SK-N-SH (cell line): ENCODE data around the gene ZFYVE27. TPM values are rescaled to one million over a fixed set of nuclear protein-coding genes. Genes with fewer than 3 reads are reported as not detected.

Source experiments
- CTCF ChIA-PET: fragments of 300-600, 350-600 bp; formaldehyde crosslinking; extraction: SDS; loops from one replicate; lab custom pipeline; 2021; lab: Yijun Ruan, JAX
- POLR2A ChIA-PET: fragments of 350-600 bp; sonication (Branson Sonifier 250); formaldehyde crosslinking; extraction: SDS; loops from one replicate; lab custom pipeline; 2020; ENCODE audit warnings: antibody characterized with exemption, inconsistent platforms; lab: Yijun Ruan, JAX
- DNase-seq: peaks from one replicate; pipeline ENCODE4 v3.0.0; 2012
- H2AFZ ChIP-seq: fragments of 200-600 bp; sonication (generic); 2 replicates; pipeline ENCODE4 v1.8.1; 2016; ENCODE audit warnings: antibody characterized with exemption, mild to moderate bottlenecking, low read depth
- H3F3A ChIP-seq: fragments of 200-600 bp; sonication (generic); replicated peaks from 2 replicates; pipeline ENCODE3; 2016; ENCODE audit warnings: antibody characterized with exemption, mild to moderate bottlenecking; ENCODE audit not compliant: insufficient read depth
- H3K27ac ChIP-seq, 2 experiments: fragments of 200-500 bp in 1 of 2; fragments of 200-600 bp in 1 of 2; sonication (Bioruptor generic) in 1 of 2; sonication (generic), shearing (Covaris generic) in 1 of 2; 2 replicates each; pipeline versions ENCODE4 v1.5.1 to v1.6.1; 2014 to 2016; ENCODE audit warnings: low read depth in 2 of 2, inconsistent platforms in 1 of 2, low read length in 1 of 2, mild to moderate bottlenecking in 1 of 2, mixed read lengths in 1 of 2
- H3K27me3 ChIP-seq: fragments of 200-600 bp; sonication (generic), shearing (Covaris generic); 2 replicates; pipeline ENCODE4 v1.6.1; 2016; ENCODE audit warnings: mixed run types; ENCODE audit not compliant: insufficient read depth
- H3K36me3 ChIP-seq, 2 experiments: fragments of 200-500 bp in 1 of 2; fragments of 200-600 bp in 1 of 2; sonication (Bioruptor generic) in 1 of 2; sonication (generic) in 1 of 2; replicated peaks in 1 of 2; 2 replicates each; pipeline versions ENCODE3 to v1.5.1; 2014 to 2016; ENCODE audit warnings: low read length in 1 of 2, mild to moderate bottlenecking in 1 of 2; ENCODE audit not compliant: insufficient read depth in 2 of 2, control insufficient read depth in 1 of 2
- H3K4me1 ChIP-seq, 2 experiments: fragments of 200-500 bp in 1 of 2; fragments of 200-600 bp in 1 of 2; sonication (Bioruptor generic) in 1 of 2; sonication (generic), shearing (Covaris generic) in 1 of 2; 2 replicates each; pipeline versions ENCODE4 v1.5.1 to v1.6.1; 2014 to 2016; ENCODE audit warnings: low read depth in 1 of 2, low read length in 1 of 2, mixed run types in 1 of 2; ENCODE audit not compliant: insufficient read depth in 2 of 2, control insufficient read depth in 1 of 2
- H3K4me2 ChIP-seq: fragments of 200-600 bp; sonication (generic), shearing (Covaris generic); 2 replicates; pipeline ENCODE4 v1.6.1; 2017; ENCODE audit warnings: mixed run types
- H3K4me3 ChIP-seq, 2 experiments: fragments of 200-500 bp in 1 of 2; fragments of 200-600 bp in 1 of 2; sonication (Bioruptor generic) in 1 of 2; sonication (generic), shearing (Covaris generic) in 1 of 2; 2 replicates each; pipeline versions ENCODE4 v1.5.1 to v1.8.1; 2014 to 2016; ENCODE audit warnings: low read depth in 2 of 2, inconsistent platforms in 1 of 2, low read length in 1 of 2, mild to moderate bottlenecking in 1 of 2, mixed read lengths in 1 of 2, moderate library complexity in 1 of 2
- H3K79me2 ChIP-seq: fragments of 200-600 bp; sonication (generic); 2 replicates; pipeline ENCODE4 v1.8.1; 2017; ENCODE audit warnings: mild to moderate bottlenecking; ENCODE audit not compliant: insufficient read depth
- H3K9ac ChIP-seq: fragments of 200-600 bp; sonication (generic); 2 replicates; pipeline ENCODE4 v1.6.1; 2017; ENCODE audit warnings: mixed run types
- H3K9me2 ChIP-seq: fragments of 200-600 bp; sonication (generic); 2 replicates; pipeline ENCODE4 v1.6.1; 2017; ENCODE audit warnings: mixed run types
- H3K9me3 ChIP-seq: fragments of 200-600 bp; sonication (generic); 2 replicates; pipeline ENCODE4 v1.6.1; 2017; ENCODE audit warnings: mixed run types, mild to moderate bottlenecking, moderate library complexity
- H4K20me1 ChIP-seq: fragments of 200-600 bp; sonication (generic); 2 replicates; pipeline ENCODE4 v1.6.1; 2017; ENCODE audit warnings: mild to moderate bottlenecking, mixed run types; ENCODE audit not compliant: insufficient read depth
- ELF1 ChIP-seq: IDR thresholded peaks from 2 replicates; pipeline ENCODE4 v1.4.0; 2012
- EP300 ChIP-seq, 2 experiments: IDR thresholded peaks; 2 replicates each; pipeline versions ENCODE4 v1.4.0 to v1.6.1; 2012; ENCODE audit warnings: borderline replicate concordance in 1 of 2, low read depth in 1 of 2, low read length in 1 of 2
- EZH2phosphoT487 ChIP-seq: fragments of 200-600 bp; sonication (generic); IDR thresholded peaks from 2 replicates; pipeline ENCODE4 v1.6.1; 2017; ENCODE audit warnings: low read depth, mixed run types, mild to moderate bottlenecking, antibody characterized with exemption, moderate library complexity, borderline replicate concordance
- GATA2 ChIP-seq: sonication (generic); formaldehyde crosslinking; IDR thresholded peaks from 2 replicates; pipeline ENCODE4 v1.5.0; 2020; ENCODE audit warnings: mild to moderate bottlenecking, missing genetic modification reagents
- NFIC ChIP-seq: IDR thresholded peaks from 2 replicates; pipeline ENCODE4 v1.4.0; 2012; ENCODE audit warnings: borderline replicate concordance
- POLR2AphosphoS5 ChIP-seq: IDR thresholded peaks from 2 replicates; pipeline ENCODE4 v1.6.1; 2012; ENCODE audit warnings: low read depth, low read length
- RFX5 ChIP-seq: IDR thresholded peaks from 2 replicates; pipeline ENCODE4 v1.6.1; 2012; ENCODE audit warnings: mild to moderate bottlenecking, improper control_type of control experiment, low read length
- RXRA ChIP-seq: IDR thresholded peaks from 2 replicates; pipeline ENCODE4 v1.4.0; 2012; ENCODE audit warnings: low read depth, mild to moderate bottlenecking, borderline replicate concordance
- SIN3A ChIP-seq: IDR thresholded peaks from 2 replicates; pipeline ENCODE4 v1.6.1; 2012; ENCODE audit warnings: low read depth, mild to moderate bottlenecking, low read length, moderate library complexity, borderline replicate concordance
- TAF1 ChIP-seq: IDR thresholded peaks from 2 replicates; pipeline ENCODE4 v1.6.1; 2012; ENCODE audit warnings: low read depth, mild to moderate bottlenecking, low read length, moderate library complexity, borderline replicate concordance
- YY1 ChIP-seq: IDR thresholded peaks from 2 replicates; pipeline ENCODE4 v1.4.0; 2012; ENCODE audit warnings: low read depth, mild to moderate bottlenecking
- WGBS: methylation state at CpG from one replicate; pipeline ENCODE4 v1.1.6; 2017; ENCODE audit warnings: low lambda C conversion rate; 5-methylcytosine and 5-hydroxymethylcytosine counted together
- polyA plus RNA-seq, 3 experiments: library from polyadenylated mRNA; depleted of rRNA; stranded (reverse); fragments of >200 nt; gene quantifications; 2 replicates each; pipeline ENCODE4 v1.2.3, GENCODE V29; 2012
- TF ChIP-seq, protein P1 (sequence below): fragments of 150-350 bp; IDR thresholded peaks from 2 replicates; pipeline ENCODE4 v1.6.1; 2016; ENCODE audit warnings: mild to moderate bottlenecking, low read depth, low read length

The ZFYVE27 gene
- polyA plus RNA-seq, 1 of the 3 experiments (the other 2 are of a cell fraction), result 30.5 TPM

GRCh38 chr10:97711640-97712572 is 25.0 kb upstream of the ZFYVE27 start:
- H3K27ac ChIP-seq, result no peak overlapping the region
- POLR2A ChIA-PET, result interaction anchor here (0.6 kb wide), 1 partner anchor 25 kb away, joined by 3 read pairs; the partner anchor contains the start of gene AVPI1
- TF ChIP-seq, protein P1, sequence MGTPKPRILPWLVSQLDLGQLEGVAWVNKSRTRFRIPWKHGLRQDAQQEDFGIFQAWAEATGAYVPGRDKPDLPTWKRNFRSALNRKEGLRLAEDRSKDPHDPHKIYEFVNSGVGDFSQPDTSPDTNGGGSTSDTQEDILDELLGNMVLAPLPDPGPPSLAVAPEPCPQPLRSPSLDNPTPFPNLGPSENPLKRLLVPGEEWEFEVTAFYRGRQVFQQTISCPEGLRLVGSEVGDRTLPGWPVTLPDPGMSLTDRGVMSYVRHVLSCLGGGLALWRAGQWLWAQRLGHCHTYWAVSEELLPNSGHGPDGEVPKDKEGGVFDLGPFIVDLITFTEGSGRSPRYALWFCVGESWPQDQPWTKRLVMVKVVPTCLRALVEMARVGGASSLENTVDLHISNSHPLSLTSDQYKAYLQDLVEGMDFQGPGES, result no peak
- TF ChIP-seq RFX5, result no peak
- TF ChIP-seq TAF1, result no peak
- TF ChIP-seq EP300 (IDR thresholded peaks at IDR 0.05; ENCODE audit: borderline replicate concordance in 1 of 2, low read depth in 1 of 2, low read length in 1 of 2), result no peak
- H3K9me2 ChIP-seq, result no peaks in the 10 kb centered on the region
- H3K36me3 ChIP-seq, result peaks cover 6 to 9% of the 10 kb centered on the region in 2 experiments
- H3K9ac ChIP-seq, result no peak overlapping the region
- H3K27me3 ChIP-seq, result no peaks in the 10 kb centered on the region
- no peak overlapping the region for H2AFZ ChIP-seq
- H3F3A ChIP-seq, result peaks cover under 1% of the 10 kb centered on the region
- peaks cover 26% of the 10 kb centered on the region for H3K79me2 ChIP-seq
- no peaks in the 10 kb centered on the region for H3K9me3 ChIP-seq
- 92% methylated on average over 9 of the region's 9 CpGs for WGBS
- DNase-seq, result no peak
- peaks cover 20% of the 10 kb centered on the region for H4K20me1 ChIP-seq
- H3K4me2 ChIP-seq, result no peak overlapping the region
- no peak overlapping the region for H3K4me3 ChIP-seq
- CTCF ChIA-PET, result interaction anchor here (0.9 to 25.0 kb wide), 9 partner anchors 7 to 140 kb away, joined by 3 to 687 read pairs (median 7); partner anchors contain the start of genes ANKRD2, AVPI1, PI4K2A and ZFYVE27
- H3K4me1 ChIP-seq, result peaks cover 19 to 24% of the 10 kb centered on the region in 2 experiments; a peak in 3 of 4 replicates

DNA sequence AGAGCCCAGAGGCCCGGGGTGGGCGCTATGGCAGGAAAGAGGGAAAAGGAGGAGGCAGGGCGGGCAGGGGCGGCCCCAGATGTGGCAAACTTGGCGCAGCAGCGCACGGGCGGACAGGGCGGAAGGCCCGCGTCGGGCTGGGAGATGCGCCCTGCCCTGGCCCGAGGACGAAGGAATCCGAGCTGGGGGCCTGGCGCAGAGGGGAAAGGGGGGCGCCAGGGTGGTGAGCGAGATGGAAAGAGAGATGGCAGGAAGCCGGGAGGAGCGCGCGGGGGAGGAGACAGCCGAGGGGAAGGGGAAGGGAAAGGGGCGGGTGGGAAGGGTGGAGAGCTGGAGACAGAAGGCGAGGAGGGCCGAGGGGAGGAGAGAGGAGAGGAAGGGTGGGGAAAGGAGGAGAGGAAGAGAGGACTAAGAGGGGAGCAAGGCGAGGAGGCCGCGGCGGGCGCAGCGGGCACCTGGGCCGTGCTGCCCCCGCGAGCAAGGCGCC is 23.5 kb upstream of the ZFYVE27 start, which contains the start of gene MARVELD1:
Gene MARVELD1, plus strand, starts transcription at position 392 of the 487 bp plus-strand sequence. CDS start 147 bp downstream, outside the sequence.
- CTCF ChIA-PET, result interaction anchor here (0.8 to 25.0 kb wide), 10 partner anchors 9 to 201 kb away, joined by 3 to 687 read pairs (median 7); partner anchors contain the start of genes ANKRD2 and ZFYVE27
- H3K4me1 ChIP-seq, result peaks cover 19 to 20% of the 10 kb centered on the region in 2 experiments; a peak in 3 of 4 replicates

More for the DNA sequence above, 23.5 kb upstream of the ZFYVE27 start, which contains the start of gene MARVELD1:
- H3K36me3 ChIP-seq, result peaks cover 16 to 21% of the 10 kb centered on the region in 2 experiments
- DNase-seq, result peak; percentile 91
- H3K4me2 ChIP-seq, result peak within 1 kb of the TSS; percentile 90
- H3K9me2 ChIP-seq, result no peaks in the 10 kb centered on the region
- H3K27ac ChIP-seq, result peak within 1 kb of the TSS; percentile 69 to 84
- POLR2A ChIA-PET, result interaction anchor here (1.0 to 2.7 kb wide), 4 partner anchors 10 to 75 kb away, joined by 3 to 21 read pairs (median 4); partner anchors contain the start of gene AVPI1
- peaks cover 32% of the 10 kb centered on the region for H3K79me2 ChIP-seq
- no peaks in the 10 kb centered on the region for H3K27me3 ChIP-seq
- TF ChIP-seq RFX5 (no peak), EZH2phosphoT487 (no peak), GATA2 (CRISPR knock-in tag) (peak; percentile 67), RXRA (no peak), EP300 (IDR thresholded peaks at IDR 0.05; ENCODE audit: borderline replicate concordance in 1 of 2, low read depth in 1 of 2, low read length in 1 of 2) (0 out of 4 replicates have a peak, but pooled peaks of 1 of the 2 experiments have one; percentile 6), SIN3A (peak; percentile 35; the same call in 1 of the 2 replicates), ELF1 (0 out of 2 replicates have a peak, but pooled peaks have one; percentile 29), YY1 (0 out of 2 replicates have a peak, but pooled peaks have one; percentile 49), POLR2AphosphoS5 (peak; percentile 62), NFIC (peak; percentile 28; the same call in 1 of the 2 replicates)
- H3K9ac ChIP-seq, result peak within 1 kb of the TSS; percentile 86
- H3F3A ChIP-seq, result peaks cover 3% of the 10 kb centered on the region
- H3K9me3 ChIP-seq, result no peaks in the 10 kb centered on the region
- peak within 1 kb of the TSS; percentile 64 to 71 for H3K4me3 ChIP-seq
- peak within 1 kb of the TSS; percentile 91 for H2AFZ ChIP-seq
- peaks cover 22% of the 10 kb centered on the region for H4K20me1 ChIP-seq
- 6% methylated on average over 34 of the region's 37 CpGs for WGBS
